T-helper 22 cell (primary cell): ENCODE results near the gene COMMD10.

ENCODE experiments used
- DNase-seq: peaks from one replicate; pipeline ENCODE4 v3.0.0-alpha.2; 2020; ENCODE audit warnings: low read depth

COMMD10 gene

DNA sequence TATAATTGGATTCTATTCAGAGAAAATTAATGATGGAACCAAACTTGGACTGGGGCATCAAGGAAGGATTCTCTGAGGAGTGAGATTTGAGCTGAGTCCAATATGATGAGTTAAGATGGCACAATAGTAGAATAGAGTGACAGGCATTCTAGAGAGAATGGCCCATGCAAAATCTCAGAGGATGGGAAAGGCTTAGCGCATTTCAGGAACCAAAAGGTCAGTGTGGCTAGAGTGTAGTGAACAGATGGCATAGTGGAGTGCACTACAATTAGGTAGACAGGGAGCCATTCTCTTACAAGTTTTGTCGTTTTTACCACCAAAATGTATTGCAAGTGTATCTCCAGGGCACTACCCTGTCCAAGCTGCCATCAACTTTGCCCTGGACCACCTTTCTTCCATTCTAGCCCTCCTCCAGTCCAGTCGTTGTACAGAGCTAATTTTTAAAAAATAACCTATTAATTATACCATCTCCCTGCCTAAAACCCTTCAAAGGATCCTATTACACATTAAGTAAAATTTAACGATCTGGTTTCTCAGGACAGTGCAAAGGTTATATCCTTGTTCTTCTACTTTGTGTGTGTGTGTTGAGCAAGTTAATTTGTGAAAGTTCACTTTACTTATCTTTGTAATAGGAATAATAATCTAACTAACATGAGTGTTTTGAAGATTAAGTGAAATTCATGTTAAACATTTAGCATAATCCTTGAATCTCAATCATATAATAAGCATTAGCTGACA, 211.7 kb downstream of the COMMD10 start:
- DNase-seq, result no peak

DNA sequence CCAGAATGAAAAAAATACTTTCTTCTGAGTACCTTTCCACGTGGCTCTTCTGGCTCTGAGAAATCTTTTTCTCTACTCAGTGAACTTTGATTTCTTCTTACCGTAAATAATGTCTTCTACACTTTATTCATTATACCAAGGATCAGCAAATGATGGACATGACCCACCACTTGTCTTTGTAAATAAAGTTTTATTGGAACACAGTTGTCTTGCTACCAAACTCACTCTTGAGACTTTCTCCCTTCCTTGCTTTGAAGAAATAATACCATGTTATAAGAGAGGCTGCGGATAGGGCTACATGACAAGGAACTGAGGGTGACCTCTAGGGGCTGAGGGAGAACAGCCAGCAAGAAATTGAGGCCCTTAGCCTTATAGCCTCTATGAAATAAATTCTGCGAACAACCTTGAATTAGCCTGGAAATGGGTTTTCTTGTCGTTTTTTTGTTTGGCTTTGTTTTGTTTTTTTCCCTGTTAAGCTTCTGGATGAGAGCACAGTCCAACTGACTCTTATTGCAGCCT, 212.5 kb downstream of the COMMD10 start:
- no peak for DNase-seq

DNA sequence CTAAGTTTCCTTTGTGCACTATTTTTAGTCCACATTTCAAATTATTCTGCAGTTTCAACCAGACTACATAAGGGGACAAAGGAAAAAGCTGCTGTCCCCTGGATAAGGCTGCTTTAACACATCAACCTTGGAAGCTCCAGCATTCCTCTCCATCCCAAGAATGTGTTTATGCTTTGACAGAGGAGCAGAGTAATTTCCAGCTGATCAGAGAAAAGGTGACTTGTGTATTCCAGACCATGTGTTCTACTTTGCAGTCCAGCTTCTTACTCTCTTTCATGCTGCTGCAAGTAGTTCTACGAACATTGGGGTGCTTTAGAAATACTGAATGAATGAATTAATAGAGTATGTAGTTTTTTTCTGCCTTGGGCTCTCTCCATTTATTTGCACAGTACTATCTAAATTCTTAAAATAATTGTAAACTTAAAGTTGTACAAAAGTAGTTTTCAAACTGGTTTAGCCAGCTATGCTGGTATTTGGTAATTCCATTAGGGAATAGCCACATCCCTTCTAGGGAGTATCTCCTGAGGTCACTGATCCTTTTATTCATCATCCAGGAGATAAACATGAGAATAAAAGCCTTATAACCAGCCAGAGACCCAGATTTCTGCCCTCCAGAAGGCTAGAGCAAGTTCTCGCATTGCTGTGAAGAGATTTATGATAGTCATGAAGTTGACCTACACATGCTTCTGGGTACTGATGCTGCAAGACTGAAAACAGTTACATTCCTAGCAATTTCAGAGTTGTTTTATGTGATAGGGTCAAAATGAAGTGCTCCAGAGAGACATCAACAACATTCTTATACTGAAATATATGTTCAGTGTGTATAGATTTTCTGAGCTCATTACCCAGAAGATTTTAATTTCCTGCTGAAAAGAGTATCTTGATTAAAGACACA, 215.2 kb downstream of the COMMD10 start:
- DNase-seq, result no peak

DNA sequence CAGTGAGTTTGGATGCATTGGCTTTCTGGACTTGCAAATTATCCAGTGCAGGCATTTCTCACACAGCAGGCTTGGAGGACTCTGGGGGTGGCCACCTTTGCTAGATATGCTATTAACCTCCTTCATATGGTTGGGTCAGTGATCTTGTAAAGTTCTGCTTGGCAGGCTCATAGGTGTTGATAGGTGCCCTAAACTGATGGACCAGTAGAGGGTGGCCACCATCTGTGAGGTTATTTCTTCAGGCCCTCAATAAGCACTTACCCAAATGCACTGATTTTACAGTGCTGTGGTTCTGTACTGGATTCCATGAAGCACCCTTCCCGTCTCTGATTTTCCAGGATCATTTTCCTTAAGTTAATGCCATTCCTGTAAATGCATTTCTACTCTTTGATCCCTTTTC, 216.3 kb downstream of the COMMD10 start:
- DNase-seq, result no peak

DNA sequence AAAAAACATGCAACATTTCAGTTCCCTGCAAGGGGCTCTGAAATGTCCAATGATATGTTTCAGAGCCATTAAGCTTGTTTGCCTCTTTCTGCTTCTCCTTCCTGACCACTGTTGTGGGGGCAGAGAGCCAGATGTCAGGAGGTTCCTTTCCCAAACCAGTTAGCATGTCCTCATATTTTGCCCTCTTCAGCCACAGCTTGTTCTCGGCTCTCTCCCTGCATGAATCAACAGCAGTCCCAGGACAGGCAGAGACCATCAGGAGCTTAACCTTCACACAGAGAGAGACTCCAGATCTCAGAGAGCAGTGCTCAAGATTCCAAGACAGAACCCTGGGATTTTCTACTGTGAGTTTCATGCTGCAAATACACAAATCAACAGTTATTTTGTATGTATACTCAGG, 218.5 kb downstream of the COMMD10 start:
- no peak for DNase-seq

DNA sequence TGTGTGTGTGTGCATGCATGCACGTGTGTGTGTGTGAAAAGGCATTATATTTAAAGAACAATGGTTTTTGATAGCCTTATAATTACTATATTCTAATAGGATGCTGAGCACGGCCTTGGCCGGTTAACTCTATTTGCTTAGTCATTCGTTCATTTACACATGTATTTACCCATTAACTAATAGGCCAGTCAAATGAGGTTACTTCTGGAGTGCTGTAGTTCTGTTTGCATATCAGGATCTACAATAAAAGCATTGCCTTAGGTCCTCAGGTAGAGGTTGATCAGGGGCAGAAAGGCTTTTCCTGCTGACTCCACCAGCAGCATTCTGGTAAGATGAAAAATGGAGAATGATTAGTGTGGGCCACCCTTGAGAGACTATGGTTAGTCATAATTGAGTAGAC, 219.0 kb downstream of the COMMD10 start:
- DNase-seq, result no peak

DNA sequence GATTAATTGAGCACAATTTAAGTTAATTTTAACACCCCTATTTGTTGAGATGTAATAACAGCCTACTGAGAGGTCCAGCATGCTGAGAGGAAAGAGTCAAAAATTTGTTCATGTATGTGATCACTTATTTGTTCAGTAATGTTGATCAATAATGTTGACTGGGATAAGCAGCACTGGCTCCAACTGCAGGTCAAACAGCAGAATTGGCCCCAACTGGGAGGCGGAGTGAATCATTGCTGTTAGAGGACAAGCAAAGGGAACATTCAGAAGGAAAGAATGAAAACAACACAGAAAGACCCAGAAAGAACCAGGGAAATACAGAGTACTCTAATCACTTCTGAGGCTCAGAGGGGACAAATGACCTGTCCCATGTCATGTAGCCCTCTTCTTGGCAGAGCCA, 221.1 kb downstream of the COMMD10 start:
- DNase-seq, result no peak

DNA sequence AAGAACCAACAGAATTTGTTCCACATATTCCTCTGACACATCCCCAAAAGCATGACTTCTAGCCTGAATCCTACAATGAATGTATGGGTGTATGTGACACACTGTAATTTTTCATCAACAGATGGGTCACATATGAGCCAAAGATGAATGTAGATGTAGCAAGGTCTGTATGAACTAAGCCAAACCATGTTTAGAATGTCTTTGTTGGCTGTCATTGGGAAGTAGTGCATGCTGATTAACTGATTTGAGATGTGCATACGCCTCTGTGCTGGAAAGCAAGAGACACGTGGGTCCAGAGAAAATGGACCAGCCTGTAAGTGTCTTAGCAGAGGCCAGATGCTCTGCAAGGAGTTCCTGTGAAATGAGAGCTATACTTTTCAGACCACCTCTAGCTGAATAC, 222.0 kb downstream of the COMMD10 start:
- DNase-seq, result no peak

DNA sequence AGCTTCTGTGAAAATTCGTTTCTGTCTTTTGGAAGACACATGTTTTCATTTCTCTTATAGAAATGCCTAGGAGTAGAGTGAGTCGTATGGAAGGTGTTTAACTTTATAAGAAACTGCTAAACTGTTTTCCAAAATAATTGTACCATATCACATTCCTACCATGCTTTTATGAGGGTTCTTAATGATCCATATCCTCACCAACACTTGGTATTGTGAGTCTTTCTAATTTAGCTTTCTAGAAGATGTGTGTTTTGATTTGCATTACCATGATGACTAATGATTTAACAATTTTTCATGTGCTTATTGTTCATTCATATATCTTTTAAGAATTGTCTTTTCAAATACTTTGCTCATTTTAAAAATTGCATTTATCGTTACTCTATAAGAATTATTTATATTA, 223.6 kb downstream of the COMMD10 start:
- no peak for DNase-seq

DNA sequence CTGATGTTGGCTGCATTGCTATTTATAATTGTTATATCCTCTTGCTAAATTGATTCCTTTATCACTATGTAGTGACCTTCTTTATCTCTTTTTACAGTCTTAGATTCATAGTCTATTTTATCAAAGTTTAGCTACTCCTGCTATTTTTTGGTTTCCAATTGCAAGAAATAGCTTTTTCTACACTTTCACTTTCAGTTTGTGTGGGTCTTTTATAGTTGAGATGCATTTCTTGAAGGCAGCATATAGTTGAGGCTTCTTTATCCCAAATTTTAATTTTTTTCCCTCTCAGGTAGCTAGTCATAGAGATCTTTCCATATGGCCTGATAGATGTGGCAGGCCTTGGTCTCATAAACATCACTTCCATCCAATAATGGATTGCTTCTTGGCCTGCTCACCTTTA, 228.5 kb downstream of the COMMD10 start:
- no peak for DNase-seq

DNA sequence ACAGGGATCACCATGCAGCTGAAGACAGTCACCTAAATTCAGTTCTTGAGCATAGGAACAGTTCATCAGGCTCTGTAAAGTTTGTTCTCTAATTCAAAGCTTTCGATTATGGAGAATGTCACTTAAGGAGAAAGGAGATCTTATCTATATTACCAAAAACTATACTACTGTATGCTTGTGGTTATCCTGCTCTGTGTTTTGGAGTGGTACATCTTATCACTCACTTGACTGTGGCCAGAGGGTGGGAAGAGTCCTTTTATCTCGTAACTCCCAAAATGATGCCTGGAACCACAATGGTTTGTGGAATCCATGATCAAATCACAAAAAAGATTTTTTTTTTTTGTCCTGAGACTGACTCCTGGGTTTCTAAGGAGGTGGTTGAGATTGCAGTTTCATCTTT, 230.7 kb downstream of the COMMD10 start:
- no peak for DNase-seq

DNA sequence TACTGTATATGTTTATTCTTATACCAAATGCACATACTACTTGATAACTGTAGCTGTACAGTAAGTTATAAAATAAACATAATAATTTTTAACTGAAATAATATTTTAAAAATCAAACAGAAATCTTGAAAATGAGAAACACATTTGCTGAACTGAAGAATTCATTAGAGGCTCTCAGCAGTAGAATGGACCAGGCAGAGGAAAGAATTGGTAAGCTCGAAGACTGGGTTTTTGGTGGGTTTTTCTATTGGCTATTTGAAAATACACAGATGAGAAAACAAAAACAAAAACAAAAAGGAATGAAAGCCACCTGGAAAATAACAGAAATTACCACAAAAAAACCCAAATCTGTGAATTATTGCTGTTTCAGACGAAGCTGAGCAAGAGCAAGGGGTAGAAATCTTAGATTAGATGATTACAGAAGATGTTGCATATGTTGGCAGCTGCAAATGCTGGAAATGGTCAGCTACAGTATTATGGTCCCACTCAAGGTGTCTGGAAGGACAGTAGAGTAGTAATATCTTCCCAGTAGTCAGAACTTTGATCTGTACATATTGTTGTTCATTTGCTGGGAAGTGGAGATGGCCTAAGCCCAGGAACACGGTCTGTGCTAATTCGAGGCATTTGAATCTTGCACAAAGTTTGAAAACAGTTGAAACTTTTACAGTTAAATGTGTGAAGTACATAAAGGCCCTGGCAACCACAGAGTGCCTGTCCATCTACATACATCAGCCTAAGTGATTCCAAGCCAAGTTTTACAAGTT, 233.4 kb downstream of the COMMD10 start:
- DNase-seq, result no peak

DNA sequence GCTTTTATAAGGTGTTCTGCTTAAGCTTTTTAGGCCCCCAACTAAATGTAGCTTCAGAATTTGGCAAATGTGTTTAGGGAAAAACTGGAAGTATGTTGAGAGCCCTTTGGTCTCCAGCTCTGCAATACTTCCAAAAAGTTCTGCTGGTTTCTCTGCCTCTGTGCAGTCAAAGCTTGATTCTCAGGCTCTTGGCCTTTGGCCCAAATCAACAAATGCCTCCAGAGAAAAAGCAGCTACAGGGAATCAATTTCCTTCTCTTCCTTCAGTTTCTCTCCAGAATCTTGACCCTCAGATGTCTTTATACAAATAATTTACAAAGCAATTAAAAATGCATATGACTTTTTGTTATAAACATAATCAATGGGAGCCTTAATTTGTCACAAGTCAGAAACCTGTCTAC, 235.7 kb downstream of the COMMD10 start:
- no peak for DNase-seq

DNA sequence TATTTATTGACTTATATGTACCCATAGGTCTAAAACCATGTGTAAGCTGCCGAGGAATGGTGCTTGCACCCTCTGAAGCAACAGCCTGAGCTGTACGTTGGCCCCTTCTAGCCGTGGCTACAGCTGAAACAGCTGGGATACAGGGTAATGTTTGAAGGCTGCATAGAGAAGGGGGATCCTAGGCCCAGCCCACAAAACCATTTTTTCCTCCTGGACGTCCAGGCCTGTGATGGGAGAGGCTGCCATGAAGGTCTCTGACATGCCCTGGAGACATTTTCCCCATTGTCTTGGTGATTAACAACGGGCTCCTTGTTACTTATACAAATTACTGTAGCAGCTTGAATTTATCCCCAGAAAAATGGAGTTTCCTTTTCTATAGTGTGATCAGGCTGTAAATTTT, 244.7 kb downstream of the COMMD10 start:
- no peak for DNase-seq

DNA sequence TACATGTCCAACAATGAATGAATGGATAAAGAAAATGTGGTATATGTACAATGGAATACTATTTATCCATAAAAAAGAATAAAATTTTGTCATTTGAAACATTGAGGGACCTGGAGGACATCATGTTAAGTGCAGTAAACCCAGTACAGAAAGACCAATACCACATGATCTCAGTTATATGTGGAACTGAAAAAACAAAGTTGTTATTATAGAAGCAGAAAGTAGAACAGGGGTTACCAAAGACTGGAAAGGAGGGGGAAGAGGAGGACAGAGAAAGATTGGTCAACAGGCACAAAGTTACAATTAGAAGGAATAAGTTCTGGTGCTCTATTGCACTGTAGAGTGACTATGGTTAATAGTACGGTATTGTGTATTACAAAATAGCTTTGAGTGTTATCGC, 256.0 kb downstream of the COMMD10 start:
- no peak for DNase-seq
